ENCODE results near the gene FMN1.

Gene FMN1

GRCh38 chr15:33045066-33045810, 149.3 kb downstream of the FMN1 start:
- no peak for DNase-seq

GRCh38 chr15:33044598-33044997, 149.9 kb downstream of the FMN1 start:
- no peak for DNase-seq

- DNase-seq = no peak
Measured at GRCh38 chr15:33043636-33044035, 150.9 kb downstream of the FMN1 start.

- DNase-seq = no peak
Measured at GRCh38 chr15:33040496-33040895, 154.0 kb downstream of the FMN1 start.

- DNase-seq = no peak
Measured at GRCh38 chr15:33034588-33034987, 159.9 kb downstream of the FMN1 start.

GRCh38 chr15:33032053-33032452, 162.5 kb downstream of the FMN1 start:
- no peak for DNase-seq

GRCh38 chr15:33031324-33031821, 163.1 kb downstream of the FMN1 start:
- DNase-seq = peak; percentile 80

GRCh38 chr15:33030315-33030714, 164.2 kb downstream of the FMN1 start:
- no peak for DNase-seq

GRCh38 chr15:33029109-33029652, 165.3 kb downstream of the FMN1 start:
- DNase-seq = no peak

- DNase-seq = peak; percentile 14
Measured at GRCh38 chr15:33028495-33028894, 166.0 kb downstream of the FMN1 start.

GRCh38 chr15:33027306-33028035, 167.0 kb downstream of the FMN1 start:
- peak; percentile 54 for DNase-seq

GRCh38 chr15:33026614-33027013, 167.9 kb downstream of the FMN1 start:
- no peak for DNase-seq

GRCh38 chr15:33022629-33023028, 171.9 kb downstream of the FMN1 start:
- peak; percentile 86 for DNase-seq

GRCh38 chr15:33021806-33022389, 172.6 kb downstream of the FMN1 start:
- DNase-seq = peak; percentile 43

- DNase-seq = no peak
Measured at GRCh38 chr15:33019354-33019981, 175.0 kb downstream of the FMN1 start.

- DNase-seq = peak; percentile 11
Measured at GRCh38 chr15:33016405-33017024, 178.0 kb downstream of the FMN1 start.

- DNase-seq = no peak
Measured at GRCh38 chr15:33014586-33014985, 179.9 kb downstream of the FMN1 start.

- no peak for DNase-seq
Measured at GRCh38 chr15:33013827-33014445, 180.6 kb downstream of the FMN1 start.

GRCh38 chr15:33011976-33012375, 182.5 kb downstream of the FMN1 start:
- no peak for DNase-seq

- no peak for DNase-seq
Measured at GRCh38 chr15:33009603-33010002, 184.9 kb downstream of the FMN1 start.

GRCh38 chr15:33009026-33009425, 185.5 kb downstream of the FMN1 start:
- DNase-seq = no peak
